Transverse colon (tissue), 4 donors: ENCODE data around the gene ATP11A. TPM values are rescaled to one million over a fixed set of nuclear protein-coding genes. Genes with fewer than 3 reads are reported as not detected.

Source experiments
- DNase-seq: peaks from one replicate; pipeline ENCODE4 v3.0.0-alpha.2; 2019
- H3K27ac ChIP-seq, 4 donors: fragments of 200-600 bp; sonication (generic); 2 replicates each; pipeline ENCODE4 v1.5.1; 2016 to 2018; ENCODE audit warnings: inconsistent platforms in 4 of 4
- H3K27me3 ChIP-seq: fragments of 200-600 bp; sonication (generic); 2 replicates; pipeline ENCODE4 v1.5.1; 2017; ENCODE audit warnings: inconsistent platforms
- H3K36me3 ChIP-seq, 4 donors: fragments of 200-600 bp; sonication (generic); 2 replicates each; pipeline ENCODE4 v1.5.1; 2017 to 2019; ENCODE audit warnings: inconsistent platforms in 4 of 4
- H3K4me1 ChIP-seq, 4 donors: fragments of 200-600 bp; sonication (generic); 2 replicates each; pipeline ENCODE4 v1.5.1; 2017 to 2020; ENCODE audit warnings: inconsistent platforms in 4 of 4
- H3K4me3 ChIP-seq, 4 donors: fragments of 200-600 bp; sonication (generic); 1 replicate in 1 of 4; 2 replicates in 3 of 4; pipeline versions ENCODE4 v1.5.1 to v1.6.1; 2017 to 2019; ENCODE audit warnings: inconsistent platforms in 4 of 4
- H3K9me3 ChIP-seq, 2 donors: fragments of 200-600 bp; sonication (generic); 2 replicates each; pipeline ENCODE4 v1.5.1; 2017 to 2019; ENCODE audit warnings: inconsistent platforms in 2 of 2
- CTCF ChIP-seq, 5 experiments: fragments of 200-600 bp in 3 of 5; fragments of 450-650 bp in 2 of 5; sonication (generic) in 3 of 5; IDR thresholded peaks; 1 replicate in 2 of 5; 2 replicates in 3 of 5; pipeline ENCODE4 v1.5.1; 2016 to 2017; ENCODE audit warnings: antibody characterized with exemption in 5 of 5, inconsistent platforms in 3 of 5, mild to moderate bottlenecking in 2 of 5, moderate library complexity in 1 of 5
- EP300 ChIP-seq: sonication (generic); formaldehyde crosslinking; IDR thresholded peaks from one replicate; pipeline ENCODE4 v1.6.1; 2017; ENCODE audit warnings: antibody characterized with exemption, low read depth
- POLR2A ChIP-seq: fragments of 450-650 bp; IDR thresholded peaks from one replicate; pipeline ENCODE4 v1.6.1; 2016; ENCODE audit warnings: antibody characterized with exemption, mild to moderate bottlenecking, moderate library complexity
- POLR2AphosphoS5 ChIP-seq, 3 donors: sonication (generic); formaldehyde crosslinking; IDR thresholded peaks; one replicate each; pipeline ENCODE4 v1.6.1; 2016; ENCODE audit warnings: antibody characterized with exemption in 3 of 3
- WGBS, 2 donors: methylation state at CpG; one replicate each; pipeline ENCODE4 v1.1.5; 2018; ENCODE audit warnings: low coverage in 1 of 2; 5-methylcytosine and 5-hydroxymethylcytosine counted together
- in situ Hi-C, 4 donors: fragments of 200-750 bp; cut with MboI; loops; one replicate each; pipeline versions ENCODE4 v1.15.0 to v1.15.1; 2017; ENCODE audit warnings: low sequenced_read_pairs in 3 of 4, low pct_ligation_motif_present in 1 of 4, low pct_unique_long_range_greater_than_20kb in 1 of 4
- intact Hi-C: fragments of 100-400 bp; cut with DNase I; formaldehyde crosslinking; loops from one replicate; pipeline ENCODE4 v1.15.1; 2023; ENCODE audit warnings: low total_unique reads
- total RNA-seq, 4 donors: library from RNA; depleted of rRNA; stranded (reverse); fragments of >200 nt; gene quantifications; one replicate each; pipeline ENCODE4 v1.1.0, GENCODE V29; 2016

The ATP11A gene
- total RNA-seq, 4 donors from 2014 or later, result 10.2 to 17.5 (median 13.3) TPM

GRCh38 chr13:112809332-112810315 is 119.8 kb downstream of the ATP11A start:
- DNase-seq, result no peak
- Histone ChIP-seq H3K36me3 (no peaks in the 10 kb centered on the region), H3K27ac (no peak overlapping the region), H3K27me3 (no peaks in the 10 kb centered on the region), H3K4me3 (no peak overlapping the region), H3K4me1 (no peaks in the 10 kb centered on the region), H3K9me3 (no peaks in the 10 kb centered on the region)
- no peak for TF ChIP-seq EP300
- no peak for TF ChIP-seq CTCF (IDR thresholded peaks at IDR 0.05)
- no peak for TF ChIP-seq POLR2AphosphoS5 (IDR thresholded peaks at IDR 0.05)
- TF ChIP-seq POLR2A, result no peak
- 97% methylated on average over 6 to 40 of the region's 40 CpGs for WGBS, 2 donors
- in situ Hi-C loops, result no loop called here
- intact Hi-C loops, result no loop called here

DNA sequence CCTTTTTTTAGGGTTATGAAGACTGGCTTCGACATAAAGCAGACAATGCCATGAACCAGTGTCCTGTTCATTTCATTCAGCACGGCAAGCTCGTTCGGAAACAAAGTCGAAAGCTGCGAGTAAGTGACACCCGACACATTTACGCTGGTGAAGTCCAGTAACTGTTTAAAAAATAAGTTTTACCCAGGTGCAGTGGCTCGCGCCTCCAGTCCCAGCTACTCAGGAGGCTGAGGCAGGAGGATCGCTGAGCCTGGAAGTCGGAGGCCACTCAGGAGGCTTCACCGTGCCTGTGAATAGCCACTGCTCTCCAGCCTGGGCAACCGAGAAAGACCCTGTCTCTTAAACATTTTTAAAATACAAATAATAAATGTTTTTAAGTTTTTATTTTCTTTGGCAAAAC is 120.8 kb downstream of the ATP11A start:
- H3K36me3 ChIP-seq, result no peaks in the 10 kb centered on the region
- intact Hi-C loops, result no loop called here
- TF ChIP-seq POLR2A (no peak), EP300 (no peak), POLR2AphosphoS5 (IDR thresholded peaks at IDR 0.05) (no peak), CTCF (IDR thresholded peaks at IDR 0.05) (no peak)
- H3K27ac ChIP-seq, result no peak overlapping the region
- H3K4me3 ChIP-seq, result no peak overlapping the region
- no peak for DNase-seq
- H3K4me1 ChIP-seq, result no peaks in the 10 kb centered on the region
- in situ Hi-C loops, result no loop called here
- no peaks in the 10 kb centered on the region for H3K27me3 ChIP-seq
- no peaks in the 10 kb centered on the region for H3K9me3 ChIP-seq
- 88 to 94% methylated on average over 9 to 14 of the region's 14 CpGs for WGBS, 2 donors

GRCh38 chr13:112812306-112813055 is 122.6 kb downstream of the ATP11A start:
- DNase-seq, result no peak
- no peaks in the 10 kb centered on the region for H3K36me3 ChIP-seq
- H3K9me3 ChIP-seq, result no peaks in the 10 kb centered on the region
- intact Hi-C loops, result no loop called here
- WGBS, 2 donors, result 80 to 90% methylated on average over 1 to 16 of the region's 17 CpGs
- H3K27me3 ChIP-seq, result no peaks in the 10 kb centered on the region
- no peaks in the 10 kb centered on the region for H3K4me1 ChIP-seq
- no peak overlapping the region for H3K4me3 ChIP-seq
- TF ChIP-seq EP300, result no peak
- no peak for TF ChIP-seq POLR2AphosphoS5 (IDR thresholded peaks at IDR 0.05)
- TF ChIP-seq CTCF (IDR thresholded peaks at IDR 0.05), result no peak
- no peak for TF ChIP-seq POLR2A
- in situ Hi-C loops, result no loop called here
- no peak overlapping the region for H3K27ac ChIP-seq

- intact Hi-C loops, result no loop called here
- DNase-seq, result no peak
- no peak overlapping the region for H3K4me3 ChIP-seq
- no peak overlapping the region for H3K27ac ChIP-seq
- no peaks in the 10 kb centered on the region for H3K27me3 ChIP-seq
- no peaks in the 10 kb centered on the region for H3K9me3 ChIP-seq
- in situ Hi-C loops, result no loop called here
- TF ChIP-seq EP300 (no peak), POLR2A (no peak), CTCF (IDR thresholded peaks at IDR 0.05) (no peak), POLR2AphosphoS5 (IDR thresholded peaks at IDR 0.05) (no peak)
- H3K36me3 ChIP-seq, result no peaks in the 10 kb centered on the region
- H3K4me1 ChIP-seq, result no peaks in the 10 kb centered on the region
- WGBS, 2 donors, result 90 to 100% methylated on average over 3 to 8 of the region's 8 CpGs
These were observed 123.7 kb downstream of the ATP11A start for GRCh38 chr13:112813552-112813951.
